GM18505 (cell line): ENCODE data around the gene CHST3.

Experiments used
- ATAC-seq: cut with Tn5 transposase; IDR thresholded peaks from one replicate; pipeline ENCODE4 v1.9.1; 2021; ENCODE audit not compliant: unreplicated experiment
- POLR2A ChIP-seq: IDR thresholded peaks from 4 replicates; pipeline ENCODE4 v1.6.1; 2011; ENCODE audit warnings: borderline replicate concordance; ENCODE audit not compliant: insufficient read depth, insufficient read length; ENCODE audit errors: extremely low read depth

CHST3 gene

DNA sequence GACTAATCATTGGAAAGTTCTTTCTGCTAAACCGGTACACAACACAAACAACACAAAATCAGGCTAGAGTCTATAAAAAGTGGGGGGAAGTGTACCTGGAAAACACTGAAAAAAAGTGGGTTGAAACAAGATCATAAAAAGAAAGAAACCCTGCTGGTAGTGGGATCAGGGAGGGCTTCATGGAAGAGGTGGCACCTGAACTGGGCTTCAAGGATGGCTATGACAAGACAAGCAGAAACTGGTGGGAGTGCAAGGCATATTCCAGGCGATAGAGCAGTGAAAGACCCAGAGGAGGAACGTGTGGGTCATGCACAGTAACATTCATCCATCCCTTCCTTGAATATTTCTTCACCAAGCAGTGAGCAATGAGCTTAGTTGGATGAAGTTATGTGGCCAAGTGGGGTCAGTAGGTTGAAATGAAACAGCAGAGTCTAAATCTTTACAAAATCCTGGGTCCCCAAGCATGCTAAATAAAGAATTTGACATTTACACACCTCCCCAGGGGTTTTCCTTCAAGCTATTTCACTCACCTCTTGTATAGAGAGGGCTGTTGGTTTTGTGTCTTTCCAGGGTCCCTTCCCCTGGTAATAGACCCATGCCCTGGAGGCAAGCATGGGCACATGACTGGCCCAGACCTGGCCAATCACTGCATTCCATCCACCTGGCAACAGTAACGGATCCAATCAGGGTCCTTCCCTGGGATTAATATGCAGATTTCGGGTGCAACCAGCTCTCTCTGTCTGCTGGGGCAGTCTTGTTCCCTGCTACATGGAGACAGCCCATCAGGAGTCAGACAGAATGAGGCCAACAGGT lies 86.0 kb downstream of the CHST3 start:
- no peak for ATAC-seq
- no peak for TF ChIP-seq POLR2A

DNA sequence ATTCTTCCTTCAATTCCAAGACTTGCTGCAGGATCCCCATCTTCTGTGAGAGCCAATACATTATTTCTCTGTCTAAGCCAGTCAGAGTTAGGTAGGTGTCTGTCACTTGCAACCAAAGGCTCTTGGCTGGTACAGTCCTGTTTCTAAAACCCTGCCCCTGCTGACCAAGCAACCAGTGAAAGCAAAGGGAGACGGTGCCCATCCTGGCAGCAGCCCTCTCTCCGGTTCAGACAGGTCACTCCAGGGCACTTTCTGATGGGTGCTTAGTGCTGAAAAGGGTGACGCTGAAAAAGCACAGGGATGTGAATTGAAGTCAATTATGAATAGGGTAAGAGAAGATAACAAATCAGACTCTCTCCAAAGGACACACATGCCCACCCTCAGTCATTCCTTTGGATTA lies 86.7 kb downstream of the CHST3 start:
- ATAC-seq: no peak
- no peak for TF ChIP-seq POLR2A

DNA sequence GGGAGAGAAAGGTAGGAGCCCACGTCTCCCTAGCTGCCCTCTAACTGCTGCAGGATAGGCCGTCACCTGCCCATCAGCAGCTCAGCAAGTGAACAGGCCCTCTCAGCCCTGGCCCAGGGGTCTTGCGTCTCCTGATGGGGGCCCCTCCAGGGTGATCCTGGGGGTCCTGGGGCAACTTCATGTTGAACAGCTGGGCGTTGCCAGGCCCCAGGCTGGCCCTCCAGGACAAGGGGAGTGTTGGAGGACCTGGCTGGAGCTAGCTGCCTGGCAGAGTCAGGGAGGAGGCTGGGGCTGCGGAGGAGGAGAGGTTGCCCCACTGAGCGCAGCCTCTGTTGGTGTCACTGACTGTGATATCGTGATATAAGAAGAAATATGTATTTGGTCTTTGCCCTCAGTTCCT lies 89.5 kb downstream of the CHST3 start:
- no peak for TF ChIP-seq POLR2A
- no peak for ATAC-seq

GRCh38 chr10:72056113-72056512 lies 91.9 kb downstream of the CHST3 start:
- no peak for TF ChIP-seq POLR2A
- no peak for ATAC-seq

DNA sequence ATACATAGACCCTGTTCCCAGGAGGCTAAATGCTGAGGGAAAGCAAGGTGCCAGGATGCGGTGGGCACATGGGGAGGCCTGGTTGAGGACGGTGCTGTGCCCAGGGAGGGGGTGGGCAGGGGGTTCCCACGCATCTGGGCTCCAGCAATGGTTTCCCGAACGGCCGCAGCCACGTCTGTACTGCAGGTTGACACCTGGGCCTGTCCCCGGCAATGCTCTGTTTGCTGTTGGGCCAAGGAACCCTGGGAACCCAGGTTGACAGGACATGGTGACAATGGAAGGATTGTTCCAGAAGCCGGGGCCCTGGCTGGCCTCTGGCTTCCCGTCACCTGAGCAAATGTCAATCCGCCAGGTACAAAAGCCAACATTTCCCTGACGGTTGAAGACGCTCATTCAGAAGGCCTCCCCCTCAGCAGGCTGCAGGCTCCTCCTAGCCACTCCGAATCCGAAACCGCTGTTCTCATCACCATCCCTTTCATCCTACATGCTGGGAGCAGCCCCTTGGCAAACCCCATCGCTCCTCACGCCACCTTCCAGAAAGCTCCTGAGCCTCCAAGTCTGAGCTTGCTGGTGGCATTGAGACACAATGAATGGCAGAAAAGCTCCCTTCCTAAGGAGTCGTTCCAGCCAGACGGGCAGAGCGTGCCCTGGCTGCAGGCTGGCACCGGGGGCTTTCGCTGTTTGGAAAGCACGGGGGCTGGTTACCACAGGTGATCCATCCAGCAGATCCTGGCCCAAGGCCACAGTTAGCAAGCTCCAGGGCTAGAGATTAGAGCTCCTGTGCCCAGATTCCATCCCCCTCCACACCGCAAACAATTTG lies 92.9 kb downstream of the CHST3 start:
- no peak for TF ChIP-seq POLR2A
- no peak for ATAC-seq

DNA sequence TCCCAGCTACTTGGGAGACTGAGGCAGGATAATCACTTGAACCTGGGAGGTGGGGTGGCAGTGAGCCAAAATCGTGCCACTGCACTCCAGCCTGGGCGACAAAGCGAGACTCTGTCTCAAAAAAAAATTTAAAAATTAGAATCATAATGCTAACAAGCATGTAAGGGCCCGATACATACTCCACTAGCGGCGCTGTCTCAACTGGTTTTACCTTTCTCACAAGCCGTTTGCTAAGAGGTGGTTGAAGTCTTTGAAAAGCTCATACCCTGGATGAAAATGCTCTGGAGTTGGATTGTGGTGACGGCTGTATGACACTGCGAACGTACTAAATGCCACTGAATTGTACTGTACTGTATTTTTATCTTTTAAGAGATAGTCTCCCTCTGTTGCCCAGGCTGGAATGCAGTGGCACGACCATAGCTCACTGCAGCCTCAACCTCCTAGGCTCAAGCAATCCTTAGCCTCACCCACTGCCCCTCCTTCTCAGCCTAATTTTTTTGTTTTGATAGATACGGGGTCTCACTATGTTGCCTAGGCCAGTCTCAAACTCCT lies 94.2 kb downstream of the CHST3 start:
- no peak for ATAC-seq
- no peak for TF ChIP-seq POLR2A

DNA sequence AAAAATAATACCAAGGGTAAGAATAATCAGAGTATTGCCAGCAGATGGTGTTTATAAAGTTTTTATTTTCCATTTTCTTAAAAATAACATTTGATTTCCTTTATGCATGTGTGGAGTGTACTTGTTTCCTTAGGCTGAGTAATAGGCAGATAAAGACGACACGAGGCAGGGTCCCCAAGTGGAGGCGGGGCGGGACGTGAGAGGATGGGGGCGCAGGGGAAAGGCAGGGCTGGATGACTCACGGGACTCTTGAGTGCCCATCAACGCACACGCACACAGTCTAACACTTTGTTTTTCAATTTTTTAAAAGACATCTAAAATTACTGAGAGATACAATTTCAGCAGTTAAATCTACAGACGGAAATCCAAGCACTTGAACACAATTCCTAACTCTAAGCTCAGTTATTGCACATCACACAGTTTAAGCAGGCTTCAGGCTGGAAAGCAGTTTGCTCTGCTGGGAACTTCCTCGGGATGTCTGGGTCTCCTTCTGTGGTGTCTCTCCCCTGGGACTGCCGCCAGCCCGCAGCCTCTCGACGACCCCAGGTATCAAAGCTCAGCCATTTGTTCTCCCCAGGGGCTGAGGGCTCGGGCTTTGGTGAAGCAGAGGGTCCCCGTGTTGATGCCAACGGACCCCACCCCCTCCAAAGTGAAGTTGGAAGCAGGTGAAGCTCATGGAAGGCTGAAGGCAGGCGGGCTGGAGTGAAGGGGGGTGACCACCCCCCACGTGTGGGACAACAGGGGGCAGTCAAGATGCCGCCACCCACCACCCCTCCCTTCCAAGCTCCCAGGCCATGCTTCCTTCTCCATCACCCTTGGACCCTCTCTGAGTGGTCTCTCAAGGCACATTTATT lies 95.0 kb downstream of the CHST3 start:
- no peak for ATAC-seq
- TF ChIP-seq POLR2A: no peak

GRCh38 chr10:72059843-72060822 lies 95.9 kb downstream of the CHST3 start:
- no peak for ATAC-seq
- no peak for TF ChIP-seq POLR2A

DNA sequence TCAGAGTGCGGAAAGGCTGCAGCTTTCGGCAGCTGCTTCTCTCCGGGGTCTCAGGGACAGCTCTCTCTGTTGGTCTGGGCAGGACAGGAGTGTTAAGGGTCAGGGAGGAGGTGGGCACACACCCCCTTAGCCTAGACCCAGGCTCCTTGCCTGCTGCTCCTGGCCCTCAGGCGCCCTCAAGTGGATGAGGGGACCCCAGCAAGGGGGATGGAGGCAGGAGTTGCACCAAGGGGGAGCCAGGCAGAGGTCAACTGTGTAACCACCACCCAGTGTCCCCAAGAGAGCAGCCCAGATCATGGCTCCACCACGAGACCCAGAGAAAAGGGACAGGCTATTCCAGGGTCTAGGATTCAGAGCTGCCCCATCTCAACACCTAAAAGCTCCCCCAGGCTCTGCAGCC lies 97.3 kb downstream of the CHST3 start:
- ATAC-seq: no peak
- TF ChIP-seq POLR2A: no peak

GRCh38 chr10:72061930-72062329 lies 97.7 kb downstream of the CHST3 start:
- ATAC-seq: no peak
- no peak for TF ChIP-seq POLR2A

DNA sequence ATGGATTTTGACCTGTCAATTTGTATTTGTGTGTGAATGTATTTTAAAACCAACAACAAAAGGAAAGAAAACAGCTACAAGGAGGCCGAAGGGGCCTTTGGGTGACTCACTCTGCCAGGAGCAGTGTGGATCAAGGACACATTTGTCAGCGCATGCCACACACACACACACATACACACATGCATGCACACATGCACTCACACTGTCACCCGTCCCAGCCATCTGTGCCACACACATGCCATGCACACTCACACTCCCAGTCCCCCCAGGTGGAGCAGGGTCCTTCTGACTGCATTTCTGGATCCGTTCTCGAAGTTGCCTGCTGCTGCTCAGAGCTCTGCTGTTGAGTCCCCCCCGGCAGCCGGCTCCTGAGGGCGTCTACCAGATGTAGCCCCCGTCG lies 98.2 kb downstream of the CHST3 start:
- no peak for TF ChIP-seq POLR2A
- ATAC-seq: no peak
